Uterus (tissue), 2 donors: ENCODE results near the gene CAMKK2.

ENCODE experiments used
- CTCF ChIP-seq, 4 experiments: fragments of 200-600 bp in 2 of 4; fragments of 450-650 bp in 2 of 4; sonication (generic) in 2 of 4; IDR thresholded peaks; one replicate each; pipeline ENCODE4 v1.5.1; 2016 to 2019; ENCODE audit warnings: antibody characterized with exemption in 4 of 4, mild to moderate bottlenecking in 2 of 4, moderate library complexity in 1 of 4
- POLR2A ChIP-seq, 2 donors: fragments of 450-650 bp; IDR thresholded peaks; one replicate each; pipeline ENCODE4 v1.6.1; 2016; ENCODE audit warnings: antibody characterized with exemption in 2 of 2, mild to moderate bottlenecking in 1 of 2, moderate library complexity in 1 of 2

- TF ChIP-seq CTCF (IDR thresholded peaks at IDR 0.05) (no peak), POLR2A (IDR thresholded peaks at IDR 0.05) (no peak)
Measured at GRCh38 chr12:121273364-121273896, 23.1 kb downstream of the CAMKK2 start.
